HepG2 (cell line): ENCODE measurements around the gene ROS1. TPM values are rescaled to one million over a fixed set of nuclear protein-coding genes. Genes with fewer than 3 reads are reported as not detected.

Experiments used
- ATAC-seq: fragments of 200-7000 bp; cut with Tn5 transposase; 3 replicates; pipeline ENCODE4 v1.9.1; 2020; ENCODE audit warnings: mild to moderate bottlenecking, moderate library complexity
- BruUV-seq: library from RNA; stranded (reverse); fragments of 400-500 nt; replicated peaks from 2 replicates; lab custom pipeline; 2021; lab: Mats Ljungman, UMichigan
- CTCF ChIA-PET: fragments of 300-600 bp; formaldehyde crosslinking; extraction: SDS; loops from one replicate; lab custom pipeline; 2021; ENCODE audit warnings: low total read pairs, inconsistent platforms, low intra/inter-chr PET ratio; lab: Yijun Ruan, JAX
- POLR2A ChIA-PET: fragments of 350-600 bp; sonication (Branson Sonifier 250); formaldehyde crosslinking; loops from one replicate; lab custom pipeline; 2020; ENCODE audit warnings: antibody characterized with exemption, inconsistent platforms; lab: Yijun Ruan, JAX
- DNase-seq: peaks from one replicate; pipeline ENCODE4 v3.0.0-alpha.2; 2015; ENCODE audit warnings: low spot score
- FAIRE-seq: peaks from 3 replicates; lab custom pipeline; 2011; peaks lifted over from hg19 to GRCh38; lab: Jason Lieb, UNC
- H2AFZ ChIP-seq: one replicate; pipeline ENCODE4 v1.6.1; 2011; ENCODE audit warnings: low read length, inconsistent platforms
- H3K27ac ChIP-seq: fragments of 300-600 bp; 3 replicates; pipeline ENCODE4 v1.8.0; 2011; ENCODE audit warnings: mixed run types, mild to moderate bottlenecking, mixed read lengths, low read length, inconsistent platforms; ENCODE audit not compliant: insufficient read depth; ENCODE audit errors: extremely low read length
- H3K27me3 ChIP-seq, 2 experiments: fragments of 200-600 bp in 1 of 2; 2 replicates in 1 of 2; 3 replicates in 1 of 2; pipeline versions ENCODE4 v1.6.0 to v1.8.0; 2011; ENCODE audit warnings: low read length in 2 of 2, mild to moderate bottlenecking in 2 of 2, moderate library complexity in 2 of 2, inconsistent platforms in 1 of 2; ENCODE audit not compliant: insufficient read depth in 2 of 2, control insufficient read depth in 1 of 2
- H3K36me3 ChIP-seq, 2 experiments: fragments of 200-600 bp in 1 of 2; replicated peaks in 1 of 2; 2 replicates in 1 of 2; 3 replicates in 1 of 2; pipeline versions ENCODE4 v1.5.1 to v1.8.0; 2011; ENCODE audit warnings: low read length in 2 of 2, inconsistent platforms in 1 of 2; ENCODE audit not compliant: insufficient read depth in 2 of 2, control insufficient read depth in 1 of 2
- H3K4me1 ChIP-seq: 2 replicates; pipeline ENCODE4 v1.5.1; 2012; ENCODE audit warnings: low read length, inconsistent platforms; ENCODE audit not compliant: insufficient read depth
- H3K4me2 ChIP-seq: 2 replicates; pipeline ENCODE4 v1.6.0; 2011; ENCODE audit warnings: low read depth, low read length, inconsistent platforms
- H3K4me3 ChIP-seq, 3 experiments: fragments of 200-600 bp in 1 of 3; sonication (generic), shearing (Covaris generic) in 1 of 3; replicated peaks in 1 of 3; 2 replicates each; pipeline ENCODE4 v1.5.1; 2011 to 2016; ENCODE audit warnings: low read length in 3 of 3, inconsistent platforms in 2 of 3, low read depth in 2 of 3, mild to moderate bottlenecking in 2 of 3, control low read depth in 1 of 3, mixed read lengths in 1 of 3; ENCODE audit not compliant: insufficient read depth in 1 of 3
- H3K79me2 ChIP-seq: one replicate; pipeline ENCODE4 v1.6.1; 2011; ENCODE audit warnings: low read length, inconsistent platforms; ENCODE audit not compliant: insufficient read depth
- H3K9ac ChIP-seq: 2 replicates; pipeline ENCODE4 v1.6.0; 2011; ENCODE audit warnings: mild to moderate bottlenecking, low read depth, low read length, inconsistent platforms; ENCODE audit not compliant: insufficient read depth
- H3K9me3 ChIP-seq: 2 replicates; pipeline ENCODE4 v1.5.1; 2012; ENCODE audit warnings: mild to moderate bottlenecking, low read length
- H4K20me1 ChIP-seq: 2 replicates; pipeline ENCODE4 v1.6.0; 2011; ENCODE audit warnings: inconsistent platforms, mild to moderate bottlenecking, low read length, moderate library complexity; ENCODE audit not compliant: insufficient read depth
- HDAC6 ChIP-seq: fragments of 200-600 bp; sonication (generic); IDR thresholded peaks from 2 replicates; pipeline ENCODE4 v1.7.0; 2017; ENCODE audit warnings: mild to moderate bottlenecking, antibody characterized with exemption, low read length, low read depth
- HNRNPUL1 ChIP-seq: fragments of 200-400 bp; formaldehyde crosslinking; IDR thresholded peaks from 2 replicates; pipeline ENCODE4 v1.6.1; 2017; ENCODE audit warnings: low read depth, mild to moderate bottlenecking, low read length, moderate library complexity
- ISX ChIP-seq: sonication (generic); formaldehyde crosslinking; conservative IDR thresholded peaks from 2 replicates; pipeline ENCODE4 v1.5.0; 2020; ENCODE audit warnings: missing genetic modification reagents
- NFE2 ChIP-seq: sonication (generic); formaldehyde crosslinking; IDR thresholded peaks from 2 replicates; pipeline ENCODE4 v1.4.0; 2020; ENCODE audit warnings: missing genetic modification reagents
- PHF20 ChIP-seq: sonication (generic); formaldehyde crosslinking; IDR thresholded peaks from 2 replicates; pipeline ENCODE4 v1.5.0; 2020; ENCODE audit warnings: mild to moderate bottlenecking, missing genetic modification reagents
- PHF21A ChIP-seq: sonication (generic); formaldehyde crosslinking; IDR thresholded peaks from 2 replicates; pipeline ENCODE4 v1.5.0; 2020; ENCODE audit warnings: mild to moderate bottlenecking, missing genetic modification reagents
- SRF ChIP-seq: IDR thresholded peaks from 2 replicates; pipeline ENCODE4 v1.6.1; 2011; ENCODE audit warnings: mild to moderate bottlenecking, low read depth, low read length, moderate library complexity
- SRSF9 ChIP-seq: fragments of 200-400 bp; formaldehyde crosslinking; IDR thresholded peaks from 2 replicates; pipeline ENCODE4 v1.6.1; 2018; ENCODE audit warnings: borderline replicate concordance, mild to moderate bottlenecking, low read depth, low read length; ENCODE audit not compliant: insufficient read depth, poor library complexity, severe bottlenecking
- SRY ChIP-seq: sonication (generic); formaldehyde crosslinking; IDR thresholded peaks from 2 replicates; pipeline ENCODE4 v1.8.0; 2022; ENCODE audit warnings: mild to moderate bottlenecking, missing genetic modification reagents
- ZNF34 ChIP-seq: sonication (generic); formaldehyde crosslinking; IDR thresholded peaks from 2 replicates; pipeline ENCODE4 v1.4.0; 2020; ENCODE audit warnings: mild to moderate bottlenecking, missing genetic modification reagents, borderline replicate concordance
- ZNF792 ChIP-seq: IDR thresholded peaks from 2 replicates; pipeline ENCODE4 v1.6.1; 2016
- ZNF839 ChIP-seq: sonication (generic); formaldehyde crosslinking; IDR thresholded peaks from 2 replicates; pipeline ENCODE4 v1.4.0; 2020; ENCODE audit warnings: missing genetic modification reagents, mild to moderate bottlenecking, borderline replicate concordance
- WGBS: methylation state at CpG from one replicate; pipeline ENCODE4 v1.1.6; 2017; ENCODE audit warnings: low lambda C conversion rate; 5-methylcytosine and 5-hydroxymethylcytosine counted together
- in situ Hi-C: cut with HindIII; loops from 2 replicates; pipeline ENCODE4 v1.10.0; 2017; ENCODE audit warnings: low pct_unique_long_range_greater_than_20kb; ENCODE audit not compliant: extremely low pct_ligation_motif_present
- intact Hi-C: fragments of 100-400 bp; cut with micrococcal nuclease; formaldehyde crosslinking; loops from one replicate; pipeline ENCODE4 v1.10.0; 2022; ENCODE audit not compliant: unreplicated experiment
- polyA plus RNA-seq, 8 experiments: library from polyadenylated mRNA; depleted of rRNA in 3 of 8; stranded (reverse) in 7 of 8; unstranded in 1 of 8; fragments of >200 nt; fragmentation: Illumina TruSeq in 4 of 8; extraction: Trizol in 4 of 8; gene quantifications; 2 replicates each; pipeline versions ENCODE4 v1.2.1 to v1.2.3, GENCODE V29; 2011 to 2016; ENCODE audit warnings: low read depth in 4 of 8, missing spikeins in 1 of 8, mixed read lengths in 1 of 8; ENCODE audit not compliant: insufficient read depth in 1 of 8
- total RNA-seq, 5 experiments: library from RNA; depleted of rRNA; stranded (reverse); fragments of >200 nt; fragmentation: Illumina TruSeq; extraction: Trizol; gene quantifications; 2 replicates each; pipeline ENCODE4 v1.2.3, GENCODE V29; 2016; ENCODE audit warnings: low read depth in 1 of 5
- TF ChIP-seq, protein P1 (sequence below): sonication (generic); formaldehyde crosslinking; IDR thresholded peaks from 2 replicates; pipeline ENCODE4 v1.4.0; 2020; ENCODE audit warnings: mild to moderate bottlenecking, missing genetic modification reagents
- TF ChIP-seq, protein P2 (sequence below): sonication (generic); formaldehyde crosslinking; conservative IDR thresholded peaks from 2 replicates; pipeline ENCODE4 v1.8.0; 2022; ENCODE audit warnings: missing genetic modification reagents
- TF ChIP-seq, protein P3 (sequence below): sonication (generic); formaldehyde crosslinking; IDR thresholded peaks from 2 replicates; pipeline ENCODE4 v1.8.0; 2022; ENCODE audit warnings: mild to moderate bottlenecking, missing genetic modification reagents; ENCODE audit not compliant: insufficient replicate concordance

ROS1 gene
- total and polyA plus RNA-seq, 2 of the 13 experiments (the other 11 are each of a cell fraction or from before 2014, with no cell fraction given): not detected

DNA sequence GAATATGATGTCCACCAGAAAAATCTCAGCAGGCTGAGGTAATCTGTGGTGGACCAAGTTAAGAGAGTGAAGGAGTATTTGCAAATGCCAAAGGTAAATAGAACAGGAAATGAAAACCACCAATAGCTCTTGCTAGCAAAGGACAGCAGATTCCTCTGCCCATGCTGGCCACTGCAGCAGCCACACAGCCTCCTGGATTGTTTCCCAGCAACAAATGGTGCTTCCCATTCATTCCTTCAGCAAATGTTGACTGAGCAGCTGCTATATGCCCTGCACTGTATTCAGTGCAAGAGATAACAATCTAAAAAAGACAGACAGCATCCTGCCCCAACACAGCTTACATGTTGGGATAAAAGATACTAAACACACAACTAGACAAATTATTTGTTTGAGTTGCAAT lies 11.0 kb downstream of the ROS1 start (continued):
- TF ChIP-seq, protein P1, sequence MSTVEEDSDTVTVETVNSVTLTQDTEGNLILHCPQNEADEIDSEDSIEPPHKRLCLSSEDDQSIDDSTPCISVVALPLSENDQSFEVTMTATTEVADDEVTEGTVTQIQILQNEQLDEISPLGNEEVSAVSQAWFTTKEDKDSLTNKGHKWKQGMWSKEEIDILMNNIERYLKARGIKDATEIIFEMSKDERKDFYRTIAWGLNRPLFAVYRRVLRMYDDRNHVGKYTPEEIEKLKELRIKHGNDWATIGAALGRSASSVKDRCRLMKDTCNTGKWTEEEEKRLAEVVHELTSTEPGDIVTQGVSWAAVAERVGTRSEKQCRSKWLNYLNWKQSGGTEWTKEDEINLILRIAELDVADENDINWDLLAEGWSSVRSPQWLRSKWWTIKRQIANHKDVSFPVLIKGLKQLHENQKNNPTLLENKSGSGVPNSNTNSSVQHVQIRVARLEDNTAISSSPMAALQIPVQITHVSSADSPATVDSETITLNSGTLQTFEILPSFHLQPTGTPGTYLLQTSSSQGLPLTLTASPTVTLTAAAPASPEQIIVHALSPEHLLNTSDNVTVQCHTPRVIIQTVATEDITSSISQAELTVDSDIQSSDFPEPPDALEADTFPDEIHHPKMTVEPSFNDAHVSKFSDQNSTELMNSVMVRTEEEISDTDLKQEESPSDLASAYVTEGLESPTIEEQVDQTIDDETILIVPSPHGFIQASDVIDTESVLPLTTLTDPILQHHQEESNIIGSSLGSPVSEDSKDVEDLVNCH (CRISPR knock-in tag): no peak
- TF ChIP-seq NFE2 (CRISPR knock-in tag): no peak
- no peak for TF ChIP-seq ZNF839 (CRISPR knock-in tag)
- no peak for TF ChIP-seq ISX (CRISPR knock-in tag)

DNA sequence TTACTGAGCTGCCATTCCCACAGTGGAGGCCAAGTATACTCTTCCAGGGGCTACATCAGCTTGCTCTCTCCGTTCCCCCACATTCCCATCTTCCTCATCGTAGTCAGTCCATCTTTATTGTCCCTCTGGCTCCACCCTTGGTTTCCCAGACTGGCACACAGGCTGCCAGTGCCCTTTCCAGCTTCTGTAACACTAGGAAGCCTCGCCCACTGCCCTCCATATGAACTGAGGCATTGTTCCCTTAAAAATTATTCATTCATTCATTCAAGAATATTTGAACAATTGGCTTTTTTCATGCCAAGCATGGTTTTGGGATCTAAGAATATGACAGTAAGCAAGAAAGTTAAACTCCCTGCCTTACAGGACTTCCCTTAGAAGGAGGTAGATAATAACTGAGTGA lies 14.3 kb downstream of the ROS1 start:
- ChIA-PET CTCF (no interaction called here), POLR2A (no interaction called here)
- FAIRE-seq: no peak
- no peak overlapping the region for H2AFZ ChIP-seq
- in situ Hi-C loops (no loop called here), intact Hi-C loops (no loop called here)
- WGBS: 4% methylated on average over 3 of the region's 3 CpGs
- BruUV-seq: no TSS peak
- TF ChIP-seq, protein P2, sequence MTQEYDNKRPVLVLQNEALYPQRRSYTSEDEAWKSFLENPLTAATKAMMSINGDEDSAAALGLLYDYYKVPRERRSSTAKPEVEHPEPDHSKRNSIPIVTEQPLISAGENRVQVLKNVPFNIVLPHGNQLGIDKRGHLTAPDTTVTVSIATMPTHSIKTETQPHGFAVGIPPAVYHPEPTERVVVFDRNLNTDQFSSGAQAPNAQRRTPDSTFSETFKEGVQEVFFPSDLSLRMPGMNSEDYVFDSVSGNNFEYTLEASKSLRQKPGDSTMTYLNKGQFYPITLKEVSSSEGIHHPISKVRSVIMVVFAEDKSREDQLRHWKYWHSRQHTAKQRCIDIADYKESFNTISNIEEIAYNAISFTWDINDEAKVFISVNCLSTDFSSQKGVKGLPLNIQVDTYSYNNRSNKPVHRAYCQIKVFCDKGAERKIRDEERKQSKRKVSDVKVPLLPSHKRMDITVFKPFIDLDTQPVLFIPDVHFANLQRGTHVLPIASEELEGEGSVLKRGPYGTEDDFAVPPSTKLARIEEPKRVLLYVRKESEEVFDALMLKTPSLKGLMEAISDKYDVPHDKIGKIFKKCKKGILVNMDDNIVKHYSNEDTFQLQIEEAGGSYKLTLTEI (CRISPR knock-in tag): no peak
- TF ChIP-seq SRF (no peak), SRY (CRISPR knock-in tag) (no peak), ZNF792 (no peak), ZNF34 (CRISPR knock-in tag) (no peak), HNRNPUL1 (no peak), PHF20 (CRISPR knock-in tag) (no peak), PHF21A (no peak), HDAC6 (no peak), SRSF9 (no peak)
- TF ChIP-seq, protein P3, sequence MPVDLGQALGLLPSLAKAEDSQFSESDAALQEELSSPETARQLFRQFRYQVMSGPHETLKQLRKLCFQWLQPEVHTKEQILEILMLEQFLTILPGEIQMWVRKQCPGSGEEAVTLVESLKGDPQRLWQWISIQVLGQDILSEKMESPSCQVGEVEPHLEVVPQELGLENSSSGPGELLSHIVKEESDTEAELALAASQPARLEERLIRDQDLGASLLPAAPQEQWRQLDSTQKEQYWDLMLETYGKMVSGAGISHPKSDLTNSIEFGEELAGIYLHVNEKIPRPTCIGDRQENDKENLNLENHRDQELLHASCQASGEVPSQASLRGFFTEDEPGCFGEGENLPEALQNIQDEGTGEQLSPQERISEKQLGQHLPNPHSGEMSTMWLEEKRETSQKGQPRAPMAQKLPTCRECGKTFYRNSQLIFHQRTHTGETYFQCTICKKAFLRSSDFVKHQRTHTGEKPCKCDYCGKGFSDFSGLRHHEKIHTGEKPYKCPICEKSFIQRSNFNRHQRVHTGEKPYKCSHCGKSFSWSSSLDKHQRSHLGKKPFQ (CRISPR knock-in tag): no peak
- no peaks in the 10 kb centered on the region for H3K79me2 ChIP-seq
- no peak for ATAC-seq
- peaks cover 3 to 15% of the 10 kb centered on the region in 2 experiments; a peak in 3 of 5 replicates for H3K27me3 ChIP-seq
- no peaks in the 10 kb centered on the region for H3K9me3 ChIP-seq
- H3K27ac ChIP-seq: no peak overlapping the region
- no peaks in the 10 kb centered on the region for H3K36me3 ChIP-seq
- no peak overlapping the region for H3K4me2 ChIP-seq
- H3K4me3 ChIP-seq: no peak overlapping the region
- no peaks in the 10 kb centered on the region for H4K20me1 ChIP-seq
- DNase-seq: no peak
- peaks cover 7% of the 10 kb centered on the region; the same call in 1 of the 2 replicates for H3K4me1 ChIP-seq
- no peak overlapping the region for H3K9ac ChIP-seq
